ENCODE data around the gene HECTD4.
"Not testable (repeated sequence)": the region's sequence is repeated elsewhere in the genome, so short reads cannot be mapped to it uniquely, and the experiment has no call there.

The HECTD4 gene

DNA sequence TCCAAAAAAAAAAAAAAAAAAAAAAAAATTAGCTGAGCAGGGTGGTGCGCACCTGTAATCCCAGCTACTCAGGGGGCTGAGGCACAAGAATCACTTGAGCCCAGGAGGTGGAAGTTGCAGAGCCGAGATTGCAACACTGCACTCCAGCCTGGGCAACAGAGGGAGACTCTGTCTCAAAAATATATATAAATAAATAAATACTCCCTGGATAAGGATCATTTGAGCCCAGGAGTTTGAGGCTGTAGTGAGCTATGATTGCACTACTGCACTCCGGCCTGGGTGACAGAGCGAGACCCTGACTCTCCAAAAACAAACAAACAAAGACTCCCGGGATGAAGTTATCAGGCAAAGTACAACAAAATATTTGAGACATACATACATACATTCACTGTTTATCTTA is 270.3 kb downstream of the HECTD4 start:
- DNase-seq, result no peak

DNA sequence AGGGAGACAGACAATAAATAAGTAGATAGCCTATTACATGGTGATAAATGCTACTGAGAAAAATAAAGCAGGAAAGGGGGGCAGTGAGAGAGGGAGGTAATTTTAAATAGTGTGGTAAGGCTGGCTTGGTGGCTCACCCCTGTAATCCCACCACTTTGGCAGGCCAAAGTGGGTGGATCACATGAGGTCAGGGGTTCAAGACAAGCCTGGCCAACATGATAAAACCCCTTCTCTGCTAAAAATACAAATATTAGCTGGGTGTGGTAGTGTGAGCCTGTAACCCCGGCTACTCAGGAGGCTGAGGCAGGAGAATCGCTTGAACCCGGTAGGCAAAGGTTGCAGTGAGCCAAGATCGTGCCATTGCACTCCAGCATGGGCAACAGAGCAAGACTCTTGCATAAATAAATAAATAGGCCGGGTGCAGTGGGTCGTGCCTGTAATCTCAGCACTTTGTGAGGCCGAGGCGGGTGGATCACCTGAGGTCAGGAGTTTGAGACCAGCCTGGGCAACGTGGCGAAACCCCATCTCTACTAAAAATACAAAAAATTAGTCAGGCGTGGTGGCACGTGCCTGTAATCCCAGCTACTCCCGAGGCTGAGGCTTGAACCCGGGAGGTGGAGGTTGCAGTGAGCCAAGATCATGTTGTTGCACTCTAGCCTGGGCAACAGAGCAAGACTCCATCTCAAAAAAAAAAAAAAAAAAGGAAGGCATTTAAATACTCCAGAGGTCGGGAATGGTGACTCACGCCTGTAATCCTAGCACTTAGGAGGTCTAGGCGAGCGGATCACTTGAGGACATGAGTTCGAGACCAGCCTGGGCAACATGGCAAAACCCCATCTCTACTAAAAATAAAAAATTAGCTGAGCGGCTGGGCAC is 271.2 kb downstream of the HECTD4 start:
- not testable (repeated sequence) for DNase-seq

Measured in activated CD8-positive, alpha-beta memory T cell treated with anti-CD3 and anti-CD28 coated beads for 24 hours (primary cell).